Central memory CD8-positive, alpha-beta T cell (primary cell): ENCODE data around the gene TTC9.

Experiments
- ATAC-seq: fragments of 150-1000 bp; cut with Tn5 transposase; replicated peaks from 2 replicates; pipeline ENCODE4 v1.10.0; 2022; ENCODE audit warnings: mild to moderate bottlenecking, moderate FRiP score, moderate number of reproducible peaks; ENCODE audit not compliant: poor library complexity, severe bottlenecking; ENCODE audit errors: extremely low read depth
- DNase-seq, 2 donors: peaks; one replicate each; pipeline ENCODE4 v3.0.0; 2021; ENCODE audit warnings: low spot score in 2 of 2
- H3K27ac Mint-ChIP-seq: one replicate; pipeline ENCODE4 v1.8.0; 2022; ENCODE audit warnings: low read depth, mild to moderate bottlenecking, moderate library complexity, mixed read lengths
- H3K27me3 Mint-ChIP-seq: one replicate; pipeline ENCODE4 v1.8.0; 2022; ENCODE audit warnings: mixed read lengths
- H3K36me3 Mint-ChIP-seq: one replicate; pipeline ENCODE4 v1.8.0; 2022; ENCODE audit warnings: mild to moderate bottlenecking, moderate library complexity, mixed read lengths; ENCODE audit not compliant: insufficient read depth
- H3K4me1 Mint-ChIP-seq: one replicate; pipeline ENCODE4 v1.8.0; 2022; ENCODE audit warnings: mixed read lengths
- H3K4me3 Mint-ChIP-seq: one replicate; pipeline ENCODE4 v1.8.0; 2022; ENCODE audit warnings: mild to moderate bottlenecking, moderate library complexity, mixed read lengths
- H3K9me3 Mint-ChIP-seq: one replicate; pipeline ENCODE4 v1.8.0; 2022; ENCODE audit warnings: mixed read lengths

TTC9 gene

DNA sequence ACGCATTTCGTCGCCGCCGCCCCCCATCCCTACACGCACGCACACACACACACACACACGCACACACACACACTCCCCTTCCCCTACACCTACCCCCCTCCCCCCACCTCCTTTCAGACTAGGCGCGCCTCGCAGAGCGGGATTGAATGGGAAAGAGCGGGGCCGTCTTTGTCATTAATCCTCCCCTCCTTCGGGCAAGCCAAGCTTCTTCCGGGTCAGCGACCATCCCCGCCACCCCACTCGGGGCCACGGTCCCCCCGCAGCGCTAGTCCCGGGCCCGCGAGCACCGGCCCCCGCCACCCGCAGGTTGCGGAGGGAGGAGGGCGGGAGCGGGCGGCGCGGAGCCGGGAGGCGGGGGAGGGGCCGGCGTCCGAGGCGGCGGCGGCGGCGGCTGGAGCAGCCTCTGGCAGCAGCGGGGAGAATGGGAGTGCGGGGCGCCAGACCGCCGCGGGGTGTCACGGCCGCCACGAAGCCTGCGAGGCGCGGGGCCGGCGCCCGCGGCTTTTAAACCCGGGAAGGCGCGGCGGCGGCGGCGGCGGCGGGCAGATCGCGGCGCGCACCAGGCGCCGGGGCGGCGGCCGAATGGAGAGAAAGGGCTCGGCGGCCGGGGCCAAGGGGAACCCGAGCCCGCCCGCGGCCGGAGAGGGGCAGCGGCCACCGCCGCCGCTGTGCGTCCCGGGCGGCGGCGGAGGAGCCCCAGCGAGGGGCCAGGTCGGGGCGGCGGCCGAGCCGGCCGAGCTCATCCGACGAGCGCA is at the start of gene TTC9:
TTC9 (plus strand) TSS at position 369 of the 755 bp plus-strand sequence; CDS start at position 583, 214 bp downstream.
- DNase-seq (no peak), ATAC-seq (peak; percentile 21)
- Mint-ChIP-seq H3K9me3 (no peaks in the 10 kb centered on the region), H3K4me3 (peak within 1 kb of the TSS; percentile 93), H3K4me1 (peaks cover 49% of the 10 kb centered on the region), H3K36me3 (peaks cover 20% of the 10 kb centered on the region), H3K27me3 (no peaks in the 10 kb centered on the region), H3K27ac (peak within 1 kb of the TSS; percentile 68)

DNA sequence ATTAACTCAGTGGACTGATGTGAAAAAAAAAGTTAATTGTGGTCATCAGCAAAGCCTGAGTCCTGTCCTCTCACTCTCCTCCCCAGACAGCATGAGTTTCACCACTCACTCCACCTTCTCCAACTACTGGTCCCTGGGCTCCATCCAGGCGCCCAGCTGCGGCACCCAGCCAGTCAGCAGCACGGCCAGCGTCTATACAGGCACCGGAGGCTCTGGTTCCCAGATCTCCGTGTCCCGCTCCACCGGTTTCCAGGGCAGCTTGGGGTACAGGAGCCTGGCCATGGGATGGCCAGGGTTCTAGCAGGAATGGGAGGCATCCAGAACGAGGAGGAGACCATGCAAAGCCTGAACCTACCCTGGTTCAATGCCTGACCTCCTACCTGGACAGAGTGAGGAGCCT is 47.3 kb upstream of the TTC9 start:
- Mint-ChIP-seq H3K27ac (no peak overlapping the region), H3K36me3 (peaks cover 57% of the 10 kb centered on the region), H3K4me1 (peaks cover 30% of the 10 kb centered on the region), H3K9me3 (no peaks in the 10 kb centered on the region), H3K4me3 (no peak overlapping the region), H3K27me3 (no peaks in the 10 kb centered on the region)
- no peak for ATAC-seq
- no peak for DNase-seq

DNA sequence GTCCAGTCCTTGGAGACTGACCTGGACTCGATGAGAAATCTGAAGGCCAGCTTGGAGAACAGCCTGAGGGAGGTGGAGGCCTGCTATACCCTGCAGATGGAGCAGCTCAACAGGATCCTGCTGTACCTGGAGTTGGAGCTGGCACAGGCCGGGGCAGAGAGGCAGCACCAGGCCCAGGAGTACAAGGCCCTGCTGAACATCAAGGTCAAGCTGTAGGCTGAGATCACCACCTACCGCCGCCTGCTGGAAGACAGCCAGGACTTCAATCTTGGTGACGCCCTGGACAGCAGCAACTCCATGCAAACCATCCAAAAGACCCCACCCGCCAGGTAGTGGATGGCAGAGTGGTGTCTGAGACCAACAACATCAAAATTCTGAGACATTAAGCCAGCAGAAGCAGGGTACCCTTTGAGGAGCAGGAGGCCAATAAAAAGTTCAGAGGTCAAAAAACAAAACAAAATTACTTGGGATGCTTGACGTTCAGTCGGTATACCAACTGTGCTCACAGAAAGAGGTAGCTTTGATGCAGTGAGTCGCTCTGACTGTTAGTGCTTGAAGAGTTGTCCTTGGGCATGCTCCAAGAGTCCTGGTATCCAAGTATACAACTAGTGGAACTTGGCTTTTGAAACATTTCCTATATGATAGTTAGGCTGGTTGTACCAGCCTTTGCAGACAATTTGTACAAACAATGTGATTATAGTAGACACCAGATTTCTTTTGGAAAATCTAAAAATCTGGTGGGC is 46.1 kb upstream of the TTC9 start:
- Mint-ChIP-seq H3K27ac (no peak overlapping the region), H3K4me1 (peaks cover 41% of the 10 kb centered on the region), H3K36me3 (peaks cover 53% of the 10 kb centered on the region), H3K27me3 (no peaks in the 10 kb centered on the region), H3K4me3 (no peak overlapping the region), H3K9me3 (no peaks in the 10 kb centered on the region)
- no peak for ATAC-seq
- DNase-seq = no peak

DNA sequence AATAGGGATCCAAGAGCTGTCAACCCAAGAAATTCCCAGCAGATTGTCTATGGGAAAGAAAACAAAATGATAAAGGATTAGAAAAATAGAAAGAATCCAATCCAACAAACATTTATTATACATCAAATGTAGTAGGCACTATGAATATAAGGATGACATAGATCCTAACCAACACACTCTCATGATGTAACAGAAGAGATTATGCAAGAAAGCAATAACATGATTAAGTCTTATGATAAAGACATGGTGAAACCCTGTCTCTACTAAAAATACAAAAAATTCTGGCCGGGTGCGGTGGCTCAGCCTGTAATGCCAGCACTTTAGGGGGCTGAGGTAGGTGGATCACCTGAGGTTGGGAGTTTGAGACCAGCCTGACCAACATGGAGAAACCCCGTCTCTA is 44.0 kb upstream of the TTC9 start:
- Mint-ChIP-seq H3K4me3 (no peak overlapping the region), H3K36me3 (peaks cover 37% of the 10 kb centered on the region), H3K27me3 (no peaks in the 10 kb centered on the region), H3K27ac (no peak overlapping the region), H3K4me1 (peaks cover 46% of the 10 kb centered on the region), H3K9me3 (no peaks in the 10 kb centered on the region)
- ATAC-seq (no peak), DNase-seq (no peak)

DNA sequence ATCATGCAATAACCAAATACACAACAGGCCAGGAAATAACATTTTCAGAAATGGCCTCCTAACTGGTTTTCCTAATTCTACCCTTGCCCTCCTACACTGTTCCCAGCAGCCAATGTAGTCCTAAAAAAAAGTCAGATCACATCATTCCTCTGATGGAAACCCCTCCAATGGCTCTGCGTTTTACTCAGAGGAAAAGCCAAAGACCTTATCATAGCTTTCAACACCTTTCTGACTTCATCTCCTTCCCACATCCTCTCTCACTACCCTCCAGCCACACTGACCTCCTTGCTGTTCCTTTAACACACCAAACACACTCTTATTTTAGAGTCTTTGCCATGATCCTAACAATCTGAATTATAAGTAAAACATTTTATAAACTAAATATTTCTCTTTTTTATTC is 42.4 kb upstream of the TTC9 start:
- Mint-ChIP-seq H3K4me3 (peak overlapping the region; percentile 100), H3K9me3 (no peaks in the 10 kb centered on the region), H3K4me1 (peaks cover 42% of the 10 kb centered on the region), H3K36me3 (peaks cover 29% of the 10 kb centered on the region), H3K27me3 (no peaks in the 10 kb centered on the region), H3K27ac (peak overlapping the region; percentile 99)
- no peak for ATAC-seq
- no peak for DNase-seq

DNA sequence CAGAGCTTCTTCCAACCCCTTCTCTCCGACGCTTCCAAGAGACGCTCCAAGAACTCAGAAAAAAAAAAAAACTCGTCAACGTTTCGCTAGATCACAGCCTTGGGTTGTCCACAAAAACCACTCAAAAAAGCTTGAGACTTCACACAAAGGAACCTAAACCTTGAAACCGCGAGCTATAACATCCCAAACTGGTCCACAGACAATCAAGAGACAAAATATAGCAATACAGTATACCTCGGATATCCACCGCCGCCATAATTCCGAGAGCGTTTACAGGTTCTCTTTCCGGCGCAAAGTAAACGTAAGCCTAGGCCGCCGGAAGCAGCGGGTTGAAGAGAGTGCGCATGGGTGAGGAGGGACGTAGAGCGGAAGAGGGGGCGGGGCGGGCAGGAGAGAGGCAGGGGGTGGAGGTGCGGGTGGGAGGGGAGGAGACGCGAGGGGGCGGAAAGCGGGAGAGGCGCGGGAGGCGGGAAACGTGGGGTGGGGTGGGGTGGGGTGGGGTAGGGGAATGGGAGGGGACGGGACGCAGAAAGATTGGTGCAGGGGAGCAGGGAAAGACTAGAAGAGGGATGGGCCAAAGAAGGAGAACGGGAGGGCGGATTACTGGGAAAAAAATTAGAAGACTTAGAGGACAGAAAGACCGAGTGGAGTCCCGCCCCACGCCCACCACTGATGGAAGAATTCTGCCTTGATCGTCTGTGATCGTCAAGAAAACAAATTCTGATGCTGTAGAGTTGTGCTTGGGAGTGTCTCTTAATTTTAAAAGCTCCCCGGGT is 41.1 kb upstream of the TTC9 start, which contains the start of gene MED6:
MED6 (minus strand) TSS at position 274 of the 776 bp plus-strand sequence; CDS start at position 256, 18 bp downstream.
- peak within 1 kb of the TSS; percentile 99 for H3K27ac Mint-ChIP-seq
- peak; percentile 98 for ATAC-seq
- H3K4me1 Mint-ChIP-seq = peaks cover 30% of the 10 kb centered on the region
- DNase-seq = peak; percentile 80 to 85
- H3K27me3 Mint-ChIP-seq = no peaks in the 10 kb centered on the region
- no peaks in the 10 kb centered on the region for H3K9me3 Mint-ChIP-seq
- peak within 1 kb of the TSS; percentile 100 for H3K4me3 Mint-ChIP-seq
- peaks cover 17% of the 10 kb centered on the region for H3K36me3 Mint-ChIP-seq

DNA sequence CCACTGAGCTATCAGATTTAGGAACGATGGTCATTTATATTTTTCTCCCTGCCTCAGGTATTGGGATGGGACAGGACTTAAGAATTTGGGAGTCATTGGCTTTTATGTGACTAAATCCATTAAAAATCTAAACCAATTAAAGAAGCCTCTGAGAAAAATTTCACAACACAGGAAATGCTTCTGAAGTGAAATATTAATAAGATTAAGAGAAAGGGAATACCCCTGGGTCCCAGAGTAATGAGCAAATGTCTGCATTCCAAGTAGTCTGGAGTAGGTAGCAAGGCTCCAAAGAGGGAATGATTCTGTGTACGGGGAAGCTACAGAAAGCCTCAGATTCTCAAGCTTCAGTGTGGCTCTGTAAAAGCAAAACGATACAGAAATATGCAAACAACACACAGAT is 40.6 kb upstream of the TTC9 start:
- Mint-ChIP-seq H3K27me3 (peaks cover 6% of the 10 kb centered on the region), H3K4me1 (peaks cover 29% of the 10 kb centered on the region), H3K9me3 (no peaks in the 10 kb centered on the region), H3K27ac (peak overlapping the region; percentile 99), H3K36me3 (peaks cover 15% of the 10 kb centered on the region), H3K4me3 (peak overlapping the region; percentile 100)
- ATAC-seq (no peak), DNase-seq (no peak)

DNA sequence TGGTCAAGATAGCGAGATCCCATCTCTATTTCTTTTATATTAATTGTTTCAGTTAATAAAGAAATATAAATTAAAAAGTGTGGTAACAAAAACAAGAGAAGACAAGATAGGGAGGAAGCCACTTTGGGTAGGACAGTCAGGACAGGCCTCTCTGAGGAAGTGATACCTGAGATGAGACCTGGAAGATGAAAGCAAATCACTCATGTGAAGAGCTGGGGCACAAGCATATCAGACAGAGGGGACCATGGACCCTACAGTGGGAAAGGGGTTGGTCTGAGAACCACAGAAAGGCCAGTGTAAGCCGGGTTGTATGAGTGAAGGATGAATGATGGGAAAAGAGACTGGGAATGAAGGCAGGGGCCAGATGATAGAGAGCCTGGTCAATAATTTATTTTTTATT is 39.5 kb upstream of the TTC9 start:
- no peak overlapping the region for H3K27ac Mint-ChIP-seq
- H3K4me1 Mint-ChIP-seq = peaks cover 29% of the 10 kb centered on the region
- ATAC-seq (no peak), DNase-seq (no peak)
- H3K4me3 Mint-ChIP-seq = no peak overlapping the region
- H3K36me3 Mint-ChIP-seq = peaks cover 13% of the 10 kb centered on the region
- no peaks in the 10 kb centered on the region for H3K9me3 Mint-ChIP-seq
- peaks cover 16% of the 10 kb centered on the region for H3K27me3 Mint-ChIP-seq

DNA sequence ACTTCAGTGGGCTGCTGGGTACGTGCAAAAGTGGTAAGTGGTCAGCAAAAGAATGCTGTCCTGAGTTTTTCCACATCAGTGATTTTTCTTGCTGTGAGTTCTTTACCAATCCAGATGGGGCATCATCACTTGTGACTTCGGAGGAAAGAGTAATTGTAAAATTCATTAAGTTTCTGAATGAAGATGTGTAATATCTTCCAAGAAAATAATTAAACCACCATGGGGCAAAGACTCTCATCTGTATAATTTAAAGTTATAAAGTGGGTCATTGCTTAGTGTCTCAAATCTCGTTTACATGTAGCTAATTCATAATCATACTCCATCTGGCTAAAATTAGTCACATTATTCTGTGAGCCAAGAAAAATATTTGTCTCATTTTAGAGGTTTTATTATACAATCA is 30.5 kb upstream of the TTC9 start:
- Mint-ChIP-seq H3K27ac (no peak overlapping the region), H3K4me3 (no peak overlapping the region), H3K9me3 (no peaks in the 10 kb centered on the region), H3K27me3 (peaks cover 19% of the 10 kb centered on the region), H3K4me1 (no peaks in the 10 kb centered on the region), H3K36me3 (no peaks in the 10 kb centered on the region)
- no peak for ATAC-seq
- DNase-seq = no peak

DNA sequence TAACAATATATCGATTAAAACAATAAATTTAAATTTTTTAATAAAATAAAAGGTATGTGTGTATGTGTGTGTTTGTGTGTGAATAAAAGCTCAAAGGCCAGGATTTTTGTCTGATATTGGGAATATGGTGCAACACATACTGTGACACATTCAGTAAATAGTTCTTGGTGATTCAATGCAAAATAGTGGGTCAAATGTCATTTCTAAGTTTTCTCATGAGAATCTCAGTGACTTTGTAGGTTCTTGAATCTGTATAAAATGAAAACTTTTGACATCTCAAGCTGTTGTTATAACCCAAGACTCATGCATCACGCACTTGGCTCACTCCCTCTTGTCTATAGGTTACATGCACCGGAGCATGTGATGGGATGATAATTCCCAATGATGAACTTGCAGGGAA is 25.1 kb upstream of the TTC9 start:
- Mint-ChIP-seq H3K27ac (no peak overlapping the region), H3K4me1 (no peaks in the 10 kb centered on the region), H3K4me3 (no peak overlapping the region), H3K36me3 (no peaks in the 10 kb centered on the region), H3K9me3 (no peaks in the 10 kb centered on the region), H3K27me3 (peaks cover under 1% of the 10 kb centered on the region)
- no peak for ATAC-seq
- DNase-seq = no peak

DNA sequence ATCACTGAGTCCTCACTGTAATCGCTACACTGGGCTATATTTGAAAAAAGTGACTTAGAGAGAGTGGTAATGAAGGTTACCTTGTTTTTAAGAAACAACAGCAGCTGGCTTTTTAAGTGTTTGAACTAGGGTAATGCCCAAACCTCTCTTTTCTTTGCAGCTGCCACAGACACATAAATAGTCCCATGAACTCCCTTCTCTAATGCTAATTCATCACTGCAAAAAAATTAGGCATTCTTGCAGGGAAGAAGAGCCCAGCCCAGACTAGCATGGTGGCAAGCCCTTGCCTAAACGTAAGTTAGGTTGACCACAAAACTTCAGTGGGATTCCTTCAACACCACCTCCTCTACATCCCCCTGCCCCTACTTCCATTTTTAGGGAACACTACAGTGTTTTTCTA is 23.4 kb upstream of the TTC9 start:
- peaks cover 18% of the 10 kb centered on the region for H3K27me3 Mint-ChIP-seq
- ATAC-seq (no peak), DNase-seq (no peak)
- H3K4me1 Mint-ChIP-seq = no peaks in the 10 kb centered on the region
- H3K9me3 Mint-ChIP-seq = no peaks in the 10 kb centered on the region
- H3K36me3 Mint-ChIP-seq = no peaks in the 10 kb centered on the region
- no peak overlapping the region for H3K27ac Mint-ChIP-seq
- H3K4me3 Mint-ChIP-seq = no peak overlapping the region

DNA sequence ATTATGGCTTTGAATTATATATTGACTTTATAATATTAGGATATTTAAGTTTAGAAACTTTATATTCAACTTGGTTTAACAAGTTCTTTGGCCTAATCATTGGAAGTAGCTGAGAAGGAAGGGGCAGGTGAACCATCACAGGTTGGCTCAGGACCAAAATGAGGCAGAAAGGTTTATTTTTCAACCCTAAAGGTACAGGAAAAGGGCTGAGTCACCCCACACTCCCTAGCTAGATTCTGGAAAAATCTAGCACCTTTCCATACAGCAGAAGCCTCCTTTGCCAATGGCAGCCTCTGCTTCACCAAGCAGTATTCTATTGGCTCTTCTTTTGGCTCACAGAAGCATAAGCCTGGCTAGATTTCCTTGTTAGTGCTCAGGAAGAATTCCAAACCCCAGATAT is 22.0 kb upstream of the TTC9 start:
- Mint-ChIP-seq H3K4me1 (no peaks in the 10 kb centered on the region), H3K36me3 (no peaks in the 10 kb centered on the region), H3K9me3 (no peaks in the 10 kb centered on the region), H3K4me3 (no peak overlapping the region), H3K27ac (no peak overlapping the region), H3K27me3 (peaks cover 24% of the 10 kb centered on the region)
- ATAC-seq (no peak), DNase-seq (no peak)
